Measurements from ENCODE around the gene OBSCN.

The OBSCN gene

DNA sequence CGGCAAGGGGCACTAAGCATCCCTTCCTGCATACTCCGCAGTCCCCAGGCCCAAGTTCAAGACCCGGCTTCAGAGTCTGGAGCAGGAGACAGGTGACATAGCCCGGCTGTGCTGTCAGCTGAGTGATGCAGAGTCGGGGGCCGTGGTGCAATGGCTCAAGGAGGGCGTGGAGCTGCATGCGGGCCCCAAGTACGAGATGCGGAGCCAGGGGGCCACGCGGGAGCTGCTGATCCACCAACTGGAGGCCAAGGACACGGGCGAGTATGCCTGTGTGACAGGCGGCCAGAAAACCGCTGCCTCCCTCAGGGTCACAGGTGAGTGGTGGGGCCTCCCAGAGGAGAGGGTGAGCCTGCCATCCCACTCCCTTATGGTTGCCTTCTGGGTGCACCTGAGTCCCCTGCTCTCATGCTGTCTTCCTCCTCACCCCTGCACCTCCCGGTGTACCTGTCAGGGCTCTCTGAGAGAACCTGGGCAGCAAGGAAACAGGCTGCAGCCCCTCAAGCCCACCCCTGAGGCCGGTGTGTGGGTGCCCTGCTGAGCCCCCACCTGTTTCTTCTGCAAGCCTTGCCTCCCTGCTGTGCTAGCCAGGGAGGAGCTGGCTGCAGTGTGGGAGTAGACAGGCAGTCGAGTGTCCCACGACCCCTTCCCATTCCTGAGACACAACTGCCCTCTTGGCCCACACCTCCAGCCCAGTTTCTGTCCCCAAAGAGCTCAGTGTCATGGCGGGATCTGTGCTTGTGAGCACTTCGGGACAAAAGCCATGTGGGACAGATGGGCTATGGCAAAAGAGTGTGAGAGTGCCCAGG lies 99.6 kb downstream of the OBSCN start:
- DNase-seq (ENCODE audit: low read depth, low spot score): no peak

- DNase-seq (ENCODE audit: low read depth, low spot score): no peak
Observed at GRCh38 chr1:228308085-228308601, 100.3 kb downstream of the OBSCN start.

GRCh38 chr1:228308628-228309325 lies 100.9 kb downstream of the OBSCN start:
- DNase-seq (ENCODE audit: low read depth, low spot score): no peak

DNA sequence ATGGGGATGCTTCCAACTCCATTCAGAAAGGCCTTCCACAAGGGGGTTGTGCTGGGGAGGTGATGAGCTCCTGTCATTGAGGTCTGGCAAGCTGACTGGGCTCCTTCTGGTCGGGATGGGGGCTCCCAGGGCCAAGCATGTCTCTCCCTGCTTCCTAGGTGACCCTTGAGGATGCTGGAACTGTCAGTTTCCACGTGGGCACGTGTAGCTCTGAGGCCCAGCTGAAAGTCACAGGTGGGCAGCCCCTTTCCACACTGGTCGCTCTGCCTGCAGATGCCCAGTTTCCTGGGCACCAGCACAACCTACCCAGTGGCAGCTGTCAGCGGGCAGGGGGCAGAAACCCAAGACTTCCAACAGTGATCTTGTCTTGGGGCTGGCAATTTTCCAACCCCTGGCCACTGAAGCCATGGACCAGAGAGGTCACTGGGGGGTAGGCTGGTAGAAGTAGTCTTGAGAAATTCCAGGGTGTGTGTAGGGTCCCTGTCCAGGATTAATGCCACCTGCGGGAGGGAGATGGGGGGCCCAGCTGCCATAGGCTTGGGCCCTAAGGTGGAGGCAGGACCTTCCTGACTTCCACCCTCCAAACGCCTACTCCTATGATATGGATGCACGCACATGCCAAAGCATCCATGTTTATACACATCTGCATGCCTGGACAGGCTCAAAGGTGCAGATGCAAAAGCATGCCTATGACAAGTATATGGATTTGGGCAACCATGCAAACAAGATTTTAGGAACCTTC lies 101.7 kb downstream of the OBSCN start:
- no peak for DNase-seq (ENCODE audit: low read depth, low spot score)

GRCh38 chr1:228310162-228310792 lies 102.4 kb downstream of the OBSCN start:
- no peak for DNase-seq (ENCODE audit: low read depth, low spot score)

DNA sequence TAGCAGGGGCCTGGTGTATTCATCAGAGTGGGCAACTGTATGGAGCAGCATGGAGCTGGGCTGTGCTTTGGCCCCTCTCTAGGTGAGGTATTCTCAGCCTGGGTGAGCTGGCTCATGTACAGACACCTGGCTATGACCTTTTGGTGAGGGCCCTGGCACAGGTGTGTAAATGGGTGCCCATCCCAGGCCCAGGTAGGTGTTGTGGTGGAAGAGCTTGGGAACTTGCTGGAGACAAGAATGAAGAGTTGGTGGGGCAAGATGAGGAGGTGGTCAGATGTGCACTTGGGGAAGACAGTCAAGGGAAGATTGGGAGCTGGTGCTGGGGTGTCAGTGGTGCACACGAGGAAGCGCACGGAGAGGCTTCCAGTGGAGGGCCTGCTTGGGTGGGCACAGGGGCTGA lies 103.2 kb downstream of the OBSCN start:
- no peak for DNase-seq (ENCODE audit: low read depth, low spot score)

DNA sequence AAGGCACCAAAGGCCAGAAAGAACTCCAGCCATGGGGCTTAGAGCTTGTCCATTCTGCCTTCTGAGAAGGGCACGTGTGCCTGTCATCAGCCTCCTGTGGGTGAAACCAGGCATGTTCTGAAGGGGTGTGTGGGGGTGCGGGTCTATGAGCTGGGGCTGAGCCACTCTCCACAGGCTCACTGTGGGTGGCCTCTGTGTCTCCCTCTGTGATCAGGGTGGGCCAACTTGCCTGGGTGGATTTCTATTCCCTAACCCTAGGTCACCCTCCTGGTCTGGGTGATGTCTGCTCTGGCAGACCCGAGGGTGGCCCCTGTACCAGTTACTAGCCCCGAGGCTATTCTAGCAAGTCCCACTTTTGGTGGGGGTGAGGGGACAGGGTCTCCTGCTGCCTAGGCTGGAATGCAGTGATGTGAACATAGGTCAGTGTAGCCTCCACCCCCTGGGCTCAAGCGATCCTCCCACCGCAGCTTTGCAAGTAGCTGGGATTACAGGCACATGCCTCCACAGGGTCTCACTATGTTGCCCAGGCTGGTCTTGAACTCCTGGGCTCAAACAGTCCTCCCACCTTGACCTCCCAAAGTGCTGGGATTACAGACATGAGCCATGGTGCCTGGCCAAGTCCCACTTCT lies 104.4 kb downstream of the OBSCN start:
- DNase-seq (ENCODE audit: low read depth, low spot score): no peak

DNA sequence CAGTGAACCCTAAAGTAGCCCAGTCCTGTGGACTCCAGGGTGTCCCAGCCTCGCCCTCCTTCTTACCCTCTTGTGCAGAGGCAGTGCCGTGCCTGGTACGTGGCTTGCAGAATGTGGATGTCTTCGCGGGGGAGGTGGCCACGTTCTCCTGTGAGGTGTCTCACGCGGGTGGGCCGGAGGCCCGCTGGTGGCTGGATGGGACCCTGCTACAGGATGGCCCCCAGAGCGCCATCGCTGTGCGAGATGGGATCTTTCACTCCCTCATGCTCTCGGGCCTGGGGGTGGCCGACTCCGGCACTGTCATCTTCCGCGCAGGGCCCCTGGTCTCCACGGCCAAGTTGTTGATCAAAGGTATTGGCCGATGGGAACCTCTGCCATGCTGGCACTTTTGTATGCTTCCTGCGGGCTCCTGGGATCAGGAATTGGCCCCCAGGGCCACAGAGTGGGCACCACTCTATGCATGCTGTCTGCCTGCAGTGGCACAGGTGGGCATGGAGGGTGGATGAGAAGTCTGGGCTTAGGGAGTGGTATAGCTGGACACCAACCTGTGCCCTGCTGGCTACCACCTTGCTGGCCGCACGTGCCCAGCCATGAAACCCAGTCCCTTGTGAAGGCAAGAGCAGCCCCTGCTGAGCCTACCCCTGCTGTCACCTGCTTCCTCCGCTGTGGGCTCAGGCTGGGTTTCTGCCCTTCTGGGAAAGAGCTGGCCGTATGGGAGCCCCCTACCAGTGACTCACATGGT lies 105.9 kb downstream of the OBSCN start:
- no peak for DNase-seq (ENCODE audit: low read depth, low spot score)

GRCh38 chr1:228314315-228314657 lies 106.4 kb downstream of the OBSCN start:
- DNase-seq (ENCODE audit: low read depth, low spot score): no peak

- DNase-seq (ENCODE audit: low read depth, low spot score): no peak
Observed at GRCh38 chr1:228314658-228315483, 107.0 kb downstream of the OBSCN start.

DNA sequence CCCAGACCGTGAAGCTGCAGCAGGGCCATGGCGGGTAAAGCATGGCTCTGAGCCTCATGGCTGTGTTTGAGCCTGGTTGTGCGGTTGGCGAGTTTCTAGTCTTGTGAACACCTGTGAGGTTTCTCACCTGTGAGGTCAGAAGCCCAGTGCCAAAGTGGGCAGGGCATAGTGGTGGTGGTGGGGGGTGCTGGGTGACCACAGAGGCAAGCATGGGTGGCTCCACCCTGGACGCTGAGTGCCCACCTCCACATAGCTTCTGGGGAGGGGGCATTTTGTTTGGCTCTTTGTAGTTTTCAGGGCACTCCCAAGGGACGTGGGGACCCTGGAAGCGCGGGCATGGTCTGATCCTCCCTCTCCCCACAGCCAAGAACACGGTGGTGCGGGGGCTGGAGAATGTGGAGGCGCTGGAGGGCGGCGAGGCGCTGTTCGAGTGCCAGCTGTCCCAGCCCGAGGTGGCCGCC lies 107.7 kb downstream of the OBSCN start:
- no peak for DNase-seq (ENCODE audit: low read depth, low spot score)

GRCh38 chr1:228315945-228316588 lies 108.2 kb downstream of the OBSCN start:
- DNase-seq (ENCODE audit: low read depth, low spot score): no peak

DNA sequence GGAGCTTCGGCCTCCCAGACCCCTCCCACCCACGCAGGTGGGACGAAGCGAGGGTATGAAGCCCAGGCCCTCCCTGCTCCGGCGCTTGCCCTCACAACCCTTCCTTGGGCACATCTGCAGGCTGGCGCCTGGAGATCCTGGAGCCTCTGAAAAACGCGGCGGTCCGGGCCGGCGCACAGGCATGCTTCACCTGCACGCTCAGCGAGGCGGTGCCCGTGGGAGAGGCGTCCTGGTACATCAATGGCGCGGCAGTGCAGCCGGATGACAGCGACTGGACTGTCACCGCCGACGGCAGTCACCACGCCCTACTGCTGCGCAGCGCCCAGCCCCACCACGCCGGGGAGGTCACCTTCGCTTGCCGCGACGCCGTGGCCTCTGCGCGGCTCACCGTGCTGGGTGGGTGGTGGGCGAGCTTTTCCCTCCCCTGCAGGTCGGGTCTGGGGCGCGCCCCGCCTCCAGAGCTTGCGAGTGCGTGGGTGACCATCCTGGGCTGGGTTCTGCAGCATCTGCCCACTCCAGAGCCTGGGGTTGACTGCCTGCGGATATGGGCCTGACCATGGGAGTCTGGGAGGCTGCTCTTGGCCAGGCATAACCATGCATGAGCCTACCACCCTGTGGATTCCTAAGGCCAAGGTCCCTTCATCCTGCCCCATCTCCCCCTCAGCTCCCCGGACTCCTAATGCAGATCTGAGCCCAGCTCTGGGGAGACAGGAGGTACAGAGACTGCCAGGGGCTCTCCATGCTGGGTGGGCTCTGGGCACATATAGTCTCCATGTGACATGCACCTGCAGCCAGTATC lies 108.9 kb downstream of the OBSCN start:
- DNase-seq (ENCODE audit: low read depth, low spot score): no peak

GRCh38 chr1:228317411-228317828 lies 109.6 kb downstream of the OBSCN start:
- DNase-seq (ENCODE audit: low read depth, low spot score): no peak

- DNase-seq (ENCODE audit: low read depth, low spot score): no peak
Observed at GRCh38 chr1:228317891-228318810, 110.3 kb downstream of the OBSCN start.

DNA sequence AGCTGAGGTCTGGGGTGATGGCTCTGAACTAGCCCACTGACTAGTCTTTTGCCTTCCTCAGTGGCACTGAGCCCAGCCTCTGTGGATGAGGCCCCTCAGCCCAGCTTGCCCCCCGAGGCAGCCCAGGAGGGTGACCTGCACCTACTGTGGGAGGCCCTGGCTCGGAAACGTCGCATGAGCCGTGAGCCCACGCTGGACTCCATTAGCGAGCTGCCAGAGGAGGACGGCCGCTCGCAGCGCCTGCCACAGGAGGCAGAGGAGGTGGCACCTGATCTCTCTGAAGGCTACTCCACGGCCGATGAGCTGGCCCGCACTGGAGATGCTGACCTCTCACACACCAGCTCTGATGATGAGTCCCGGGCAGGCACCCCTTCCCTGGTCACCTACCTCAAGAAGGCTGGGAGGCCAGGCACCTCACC lies 111.0 kb downstream of the OBSCN start:
- DNase-seq (ENCODE audit: low read depth, low spot score): no peak
